H9 (cell line): Measurements from ENCODE around the gene PNMA3. TPM values are rescaled to one million over a fixed set of nuclear protein-coding genes. Genes with fewer than 3 reads are reported as not detected.
"Not testable (repeated sequence)": the region's sequence is repeated elsewhere in the genome, so short reads cannot be mapped to it uniquely, and the experiment has no call there.

Experiments used
- DNase-seq: peaks from one replicate; pipeline ENCODE4 v3.0.0-alpha.2; 2017
- H2AFZ ChIP-seq: one replicate; pipeline ENCODE4 v1.6.1; 2013; ENCODE audit warnings: mild to moderate bottlenecking, low read length, control low read depth, moderate library complexity
- H2AK5ac ChIP-seq: 2 replicates; pipeline ENCODE4 v1.6.1; 2013; ENCODE audit warnings: low read length, control low read depth, mixed read lengths; ENCODE audit not compliant: insufficient read length
- H2BK120ac ChIP-seq: one replicate; pipeline ENCODE4 v1.6.1; 2013; ENCODE audit warnings: low read depth, mild to moderate bottlenecking, low read length, control low read depth, inconsistent platforms; ENCODE audit not compliant: poor library complexity, severe bottlenecking
- H2BK12ac ChIP-seq: 2 replicates; pipeline ENCODE4 v1.6.1; 2013; ENCODE audit warnings: low read length, control low read depth, mixed read lengths, low read depth; ENCODE audit not compliant: insufficient read length
- H2BK15ac ChIP-seq: 2 replicates; pipeline ENCODE4 v1.6.1; 2013; ENCODE audit warnings: low read depth, low read length, control low read depth
- H2BK20ac ChIP-seq: one replicate; pipeline ENCODE4 v1.6.1; 2013; ENCODE audit warnings: low read depth, mild to moderate bottlenecking, low read length, control low read depth, inconsistent platforms; ENCODE audit not compliant: poor library complexity, severe bottlenecking
- H2BK5ac ChIP-seq: 2 replicates; pipeline ENCODE4 v1.6.1; 2013; ENCODE audit warnings: low read length, control low read depth, mixed read lengths; ENCODE audit not compliant: insufficient read length
- H3K14ac ChIP-seq: 2 replicates; pipeline ENCODE4 v1.6.1; 2013; ENCODE audit warnings: low read length, control low read depth; ENCODE audit not compliant: insufficient read depth
- H3K18ac ChIP-seq: 2 replicates; pipeline ENCODE4 v1.6.1; 2013; ENCODE audit warnings: low read depth, mild to moderate bottlenecking, mixed read lengths, low read length, control low read depth; ENCODE audit not compliant: insufficient read length
- H3K23ac ChIP-seq: 2 replicates; pipeline ENCODE4 v1.6.1; 2013; ENCODE audit warnings: low read length, control low read depth, mixed read lengths, low read depth; ENCODE audit not compliant: insufficient read length
- H3K23me2 ChIP-seq: 2 replicates; pipeline ENCODE4 v1.6.1; 2013; ENCODE audit warnings: low read depth, mild to moderate bottlenecking, mixed read lengths, low read length, control low read depth; ENCODE audit not compliant: insufficient read length, poor library complexity, severe bottlenecking
- H3K27ac ChIP-seq: 2 replicates; pipeline ENCODE4 v1.5.1; 2013; ENCODE audit warnings: low read length, control low read depth, mixed read lengths, low read depth; ENCODE audit not compliant: insufficient read length
- H3K27me3 ChIP-seq: 2 replicates; pipeline ENCODE4 v1.6.1; 2013; ENCODE audit warnings: low read length, control low read depth, inconsistent platforms; ENCODE audit not compliant: insufficient read depth
- H3K4ac ChIP-seq: 2 replicates; pipeline ENCODE4 v1.6.1; 2013; ENCODE audit warnings: low read depth, mild to moderate bottlenecking, control low read depth, inconsistent platforms, low read length, moderate library complexity
- H3K4me1 ChIP-seq: 2 replicates; pipeline ENCODE4 v1.6.1; 2013; ENCODE audit warnings: low read length, control low read depth, inconsistent platforms; ENCODE audit not compliant: insufficient read depth
- H3K4me2 ChIP-seq: 2 replicates; pipeline ENCODE4 v1.6.1; 2013; ENCODE audit warnings: low read length, control low read depth, mixed read lengths; ENCODE audit not compliant: insufficient read length, insufficient read depth
- H3K56ac ChIP-seq: 2 replicates; pipeline ENCODE4 v1.6.1; 2013; ENCODE audit warnings: low read depth, mild to moderate bottlenecking, mixed read lengths, low read length, control low read depth; ENCODE audit not compliant: insufficient read length
- H3K79me1 ChIP-seq: 2 replicates; pipeline ENCODE4 v1.6.1; 2013; ENCODE audit warnings: low read depth, mild to moderate bottlenecking, moderate library complexity, low read length, control low read depth, inconsistent platforms; ENCODE audit not compliant: insufficient read depth, poor library complexity, severe bottlenecking
- H3K79me2 ChIP-seq: 2 replicates; pipeline ENCODE4 v1.6.1; 2013; ENCODE audit warnings: low read length, control low read depth, inconsistent platforms; ENCODE audit not compliant: insufficient read depth
- H3K9ac ChIP-seq: 2 replicates; pipeline ENCODE4 v1.6.1; 2013; ENCODE audit warnings: low read length, control low read depth, mixed read lengths; ENCODE audit not compliant: insufficient read length; ENCODE audit errors: extremely low read depth
- H3K9me3 ChIP-seq: one replicate; pipeline ENCODE4 v1.6.1; 2013; ENCODE audit warnings: low read depth, low read length, inconsistent platforms; ENCODE audit not compliant: control insufficient read depth
- H3T11ph ChIP-seq: one replicate; pipeline ENCODE4 v1.6.1; 2013; ENCODE audit warnings: mild to moderate bottlenecking, low read length, control low read depth, inconsistent platforms
- H4K20me1 ChIP-seq: one replicate; pipeline ENCODE4 v1.6.1; 2013; ENCODE audit not compliant: control insufficient read depth, insufficient read length, insufficient read depth
- H4K5ac ChIP-seq: 2 replicates; pipeline ENCODE4 v1.6.1; 2013; ENCODE audit warnings: low read depth, mild to moderate bottlenecking, mixed read lengths, low read length, control low read depth; ENCODE audit not compliant: insufficient read length
- H4K8ac ChIP-seq: replicated peaks from 2 replicates; pipeline ENCODE4 v1.6.1; 2013; ENCODE audit warnings: low read length, control low read depth, mixed read lengths, low read depth; ENCODE audit not compliant: insufficient read length
- H4K91ac ChIP-seq: 2 replicates; pipeline ENCODE4 v1.6.1; 2013; ENCODE audit warnings: low read depth, mild to moderate bottlenecking, moderate library complexity, mixed read lengths, low read length, control low read depth; ENCODE audit not compliant: insufficient read length
- H3K27ac Mint-ChIP-seq, 3 experiments: 2 replicates in 2 of 3; 3 replicates in 1 of 3; pipeline ENCODE4 v1.8.0; 2020 to 2021; ENCODE audit warnings: mixed read lengths in 3 of 3, mild to moderate bottlenecking in 1 of 3, moderate library complexity in 1 of 3
- H3K27me3 Mint-ChIP-seq: 2 replicates; pipeline ENCODE4 v1.8.0; 2021; ENCODE audit warnings: low read depth, mild to moderate bottlenecking, moderate library complexity, mixed read lengths
- H3K36me3 Mint-ChIP-seq, 3 experiments: 2 replicates in 2 of 3; 3 replicates in 1 of 3; pipeline ENCODE4 v1.8.0; 2020 to 2021; ENCODE audit warnings: low read depth in 3 of 3, mixed read lengths in 3 of 3; ENCODE audit not compliant: insufficient read depth in 1 of 3
- H3K4me1 Mint-ChIP-seq, 2 experiments: 2 replicates each; pipeline ENCODE4 v1.8.0; 2020; ENCODE audit warnings: mixed read lengths in 2 of 2
- H3K4me3 Mint-ChIP-seq, 2 experiments: 2 replicates in 1 of 2; 3 replicates in 1 of 2; pipeline ENCODE4 v1.8.0; 2020 to 2021; ENCODE audit warnings: mild to moderate bottlenecking in 2 of 2, mixed read lengths in 2 of 2, moderate library complexity in 1 of 2
- H3K9me3 Mint-ChIP-seq, 2 experiments: 2 replicates in 1 of 2; 3 replicates in 1 of 2; pipeline ENCODE4 v1.8.0; 2020; ENCODE audit warnings: mild to moderate bottlenecking in 2 of 2, mixed read lengths in 2 of 2, moderate library complexity in 1 of 2
- WGBS: extraction: QIAGEN DNeasy Blood & Tissue Kit; methylation state at CpG from one replicate; pipeline ENCODE4 v1.1.7; 2013; ENCODE audit warnings: missing lambda C conversion rate, low lambda C conversion rate, mixed read lengths; ENCODE audit not compliant: insufficient read length; ENCODE audit errors: extremely low coverage; 5-methylcytosine and 5-hydroxymethylcytosine counted together
- total RNA-seq: library from RNA; stranded (reverse); gene quantifications from 2 replicates; pipeline ENCODE4 v1.2.1, GENCODE V29; 2021

The PNMA3 gene
- total RNA-seq, 1 experiment from 2014 or later, result 9.4 TPM

DNA sequence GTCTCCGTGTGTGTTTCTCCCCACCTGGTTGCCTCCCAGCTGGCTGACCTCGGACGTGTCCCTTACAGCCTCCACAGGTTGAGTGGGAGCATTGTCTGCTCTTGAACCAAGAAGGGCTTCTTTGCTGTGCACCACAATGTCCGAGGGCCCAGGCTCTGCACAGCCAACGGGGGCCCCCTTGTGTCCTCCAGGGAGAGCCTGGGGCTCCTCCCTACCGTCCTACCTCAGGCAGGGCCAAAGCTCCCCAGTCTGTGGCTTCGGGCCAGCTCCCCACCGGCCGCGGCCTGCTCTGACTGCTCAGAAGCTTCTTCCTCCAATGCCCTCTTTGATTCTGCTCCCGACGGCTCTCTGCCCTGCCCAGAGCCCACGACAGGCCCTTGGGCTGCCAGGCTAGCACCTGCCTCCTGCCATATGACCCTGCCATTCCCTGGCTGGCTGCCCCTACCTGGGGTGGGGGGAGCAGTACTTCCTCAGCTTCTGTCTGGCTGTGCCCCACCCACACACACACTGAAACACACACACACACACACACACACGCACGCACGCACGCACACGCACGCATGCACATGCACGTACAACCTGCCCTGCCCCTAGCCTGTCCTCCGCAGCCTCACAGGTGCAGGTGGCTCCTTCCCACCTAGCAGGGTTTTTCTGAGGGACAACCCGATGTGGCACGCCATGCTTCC is 27.1 kb downstream of the PNMA3 start:
- not testable (repeated sequence) for H3K4me1 ChIP-seq

More for the DNA sequence above, 27.1 kb downstream of the PNMA3 start:
- not testable (repeated sequence) for H3T11ph ChIP-seq, H3K9ac ChIP-seq, H3K4me1 Mint-ChIP-seq, H3K4me3 Mint-ChIP-seq, DNase-seq, H2BK15ac ChIP-seq, H3K23me2 ChIP-seq, H3K18ac ChIP-seq, H2AFZ ChIP-seq, H2AK5ac ChIP-seq, H3K27ac ChIP-seq, H4K91ac ChIP-seq, H3K4me2 ChIP-seq, H2BK20ac ChIP-seq, H3K4ac ChIP-seq, H3K36me3 Mint-ChIP-seq, H4K20me1 ChIP-seq, H3K79me1 ChIP-seq, H3K14ac ChIP-seq, H2BK12ac ChIP-seq, H3K23ac ChIP-seq, H3K56ac ChIP-seq, H3K79me2 ChIP-seq, H3K27me3 ChIP-seq, H2BK120ac ChIP-seq, H3K27ac Mint-ChIP-seq, H4K8ac ChIP-seq, H2BK5ac ChIP-seq, H4K5ac ChIP-seq
- WGBS, result no CpG with 5 or more reads among the region's 23 CpGs
- peaks cover 28% of the 10 kb centered on the region for H3K9me3 ChIP-seq
- Mint-ChIP-seq H3K9me3 (peaks cover 37 to 40% of the 10 kb centered on the region in 2 experiments), H3K27me3 (peaks cover 12% of the 10 kb centered on the region)
